Endothelial cell of umbilical vein (primary cell): ENCODE results near the gene GALNT13.

Source experiments
- EZH2 ChIP-seq: IDR thresholded peaks from 2 replicates; pipeline ENCODE4 v1.6.1; 2012; ENCODE audit warnings: borderline replicate concordance, low read depth, mild to moderate bottlenecking, moderate library complexity, low read length, inconsistent platforms; ENCODE audit not compliant: severe bottlenecking
- GATA2 ChIP-seq: IDR thresholded peaks from 2 replicates; pipeline ENCODE4 v1.7.0; 2011; ENCODE audit warnings: low read depth, mild to moderate bottlenecking, moderate library complexity, mixed read lengths, low read length; ENCODE audit not compliant: insufficient read length, insufficient read depth
- JUN ChIP-seq: IDR thresholded peaks from 2 replicates; pipeline ENCODE4 v1.6.1; 2011; ENCODE audit warnings: borderline replicate concordance, low read depth; ENCODE audit not compliant: insufficient read length, insufficient read depth
- POLR2A ChIP-seq: IDR thresholded peaks from 2 replicates; pipeline ENCODE4 v1.6.1; 2012; ENCODE audit warnings: low read depth, mild to moderate bottlenecking, control low read depth, low read length
- POLR2AphosphoS5 ChIP-seq: IDR thresholded peaks from 2 replicates; pipeline ENCODE4 v1.6.1; 2012; ENCODE audit warnings: low read depth, mild to moderate bottlenecking, control low read depth, low read length, moderate library complexity; ENCODE audit not compliant: insufficient read depth
- TF ChIP-seq, protein P1 (sequence below), 2 donors: IDR thresholded peaks; 1 replicate in 1 of 2; 2 replicates in 1 of 2; pipeline ENCODE4 v1.5.1; 2011; ENCODE audit warnings: low read length in 2 of 2, mild to moderate bottlenecking in 2 of 2, moderate library complexity in 2 of 2, control low read depth in 1 of 2, inconsistent platforms in 1 of 2, low read depth in 1 of 2; ENCODE audit not compliant: insufficient read depth in 1 of 2; ENCODE audit errors: extremely low read depth in 1 of 2
- TF ChIP-seq, protein P2 (sequence below): IDR thresholded peaks from 2 replicates; pipeline ENCODE4 v1.6.1; 2011; ENCODE audit not compliant: insufficient read depth, insufficient read length

DNA sequence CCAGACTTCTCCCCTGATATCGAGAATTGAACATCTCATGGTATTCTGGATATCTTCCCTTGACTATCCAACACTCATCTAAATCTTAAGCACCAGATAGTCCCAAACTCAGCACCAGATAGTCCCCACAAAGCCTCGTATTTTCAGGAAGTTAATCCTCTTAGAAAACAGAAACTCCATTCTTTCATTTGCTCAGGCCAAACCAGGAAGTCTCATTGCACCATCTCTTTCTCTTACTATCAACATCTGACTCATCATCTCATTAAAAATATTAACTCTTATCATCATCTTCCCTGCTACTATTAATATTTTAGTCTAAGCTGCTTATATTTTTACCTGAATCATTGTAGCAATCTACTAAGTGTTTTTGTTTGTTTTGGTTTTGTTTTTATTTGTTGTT lies 286.4 kb downstream of the GALNT13 start:
- TF ChIP-seq, protein P1, sequence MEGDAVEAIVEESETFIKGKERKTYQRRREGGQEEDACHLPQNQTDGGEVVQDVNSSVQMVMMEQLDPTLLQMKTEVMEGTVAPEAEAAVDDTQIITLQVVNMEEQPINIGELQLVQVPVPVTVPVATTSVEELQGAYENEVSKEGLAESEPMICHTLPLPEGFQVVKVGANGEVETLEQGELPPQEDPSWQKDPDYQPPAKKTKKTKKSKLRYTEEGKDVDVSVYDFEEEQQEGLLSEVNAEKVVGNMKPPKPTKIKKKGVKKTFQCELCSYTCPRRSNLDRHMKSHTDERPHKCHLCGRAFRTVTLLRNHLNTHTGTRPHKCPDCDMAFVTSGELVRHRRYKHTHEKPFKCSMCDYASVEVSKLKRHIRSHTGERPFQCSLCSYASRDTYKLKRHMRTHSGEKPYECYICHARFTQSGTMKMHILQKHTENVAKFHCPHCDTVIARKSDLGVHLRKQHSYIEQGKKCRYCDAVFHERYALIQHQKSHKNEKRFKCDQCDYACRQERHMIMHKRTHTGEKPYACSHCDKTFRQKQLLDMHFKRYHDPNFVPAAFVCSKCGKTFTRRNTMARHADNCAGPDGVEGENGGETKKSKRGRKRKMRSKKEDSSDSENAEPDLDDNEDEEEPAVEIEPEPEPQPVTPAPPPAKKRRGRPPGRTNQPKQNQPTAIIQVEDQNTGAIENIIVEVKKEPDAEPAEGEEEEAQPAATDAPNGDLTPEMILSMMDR (IDR thresholded peaks at IDR 0.05; ENCODE audit: extremely low read depth in 1 of 2, insufficient read depth in 1 of 2, low read depth in 1 of 2, low read length in 2 of 2), result no peak
- TF ChIP-seq JUN, result no peak
- TF ChIP-seq, protein P2, sequence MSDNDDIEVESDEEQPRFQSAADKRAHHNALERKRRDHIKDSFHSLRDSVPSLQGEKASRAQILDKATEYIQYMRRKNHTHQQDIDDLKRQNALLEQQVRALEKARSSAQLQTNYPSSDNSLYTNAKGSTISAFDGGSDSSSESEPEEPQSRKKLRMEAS, result no peak
- TF ChIP-seq EZH2, result no peak
- no peak for TF ChIP-seq POLR2AphosphoS5
- TF ChIP-seq POLR2A, result no peak
- no peak for TF ChIP-seq GATA2
